Stimulated activated CD4-positive, alpha-beta T cell treated with anti-CD3 and anti-CD28 coated beads, Interleukin-1b, Interleukin-23, amount 100 ng/mL, for 1 hour (primary cell): ENCODE results near the gene TAGLN2.

Experiments
- DNase-seq, 2 donors: peaks; one replicate each; pipeline ENCODE4 v3.0.0-alpha.2; 2020; ENCODE audit warnings: low read depth in 2 of 2

Gene TAGLN2

GRCh38 chr1:159924791-159925718 lies at the start of gene TAGLN2:
Gene TAGLN2 (minus strand): TSS chr1:159925507. CDS start chr1:159920509, 4,998 bp downstream.
- peak; percentile 72 to 87 for DNase-seq

DNA sequence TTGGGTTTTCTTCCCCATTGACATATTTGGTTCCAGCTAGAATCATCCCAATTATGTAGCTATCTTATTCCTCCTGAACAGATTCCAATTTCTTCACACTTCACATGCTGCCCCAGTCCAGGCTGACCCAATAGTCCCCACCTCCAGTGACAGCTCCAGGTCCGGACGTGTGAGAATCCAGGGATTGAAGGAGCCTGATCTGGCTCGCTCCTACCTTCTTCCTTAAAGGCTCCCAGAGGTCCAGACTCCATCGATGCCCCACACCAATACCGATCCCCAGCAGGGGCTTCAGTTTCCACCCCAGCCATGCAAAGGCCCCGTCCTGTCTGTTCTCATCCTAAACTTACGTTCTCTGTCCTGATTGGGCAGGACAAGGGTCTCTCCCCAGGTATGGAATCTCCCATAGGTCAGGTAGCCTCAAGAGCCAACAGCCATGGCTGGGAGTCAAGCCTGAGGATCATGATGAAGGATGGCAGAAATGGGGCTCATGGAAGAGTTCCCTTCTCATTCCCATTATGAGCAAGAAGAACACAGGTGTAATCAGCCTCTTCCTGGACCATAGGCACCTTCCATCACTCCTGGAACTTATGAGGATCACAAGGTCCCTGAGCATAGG lies 49.2 kb upstream of the TAGLN2 start:
- DNase-seq = no peak

DNA sequence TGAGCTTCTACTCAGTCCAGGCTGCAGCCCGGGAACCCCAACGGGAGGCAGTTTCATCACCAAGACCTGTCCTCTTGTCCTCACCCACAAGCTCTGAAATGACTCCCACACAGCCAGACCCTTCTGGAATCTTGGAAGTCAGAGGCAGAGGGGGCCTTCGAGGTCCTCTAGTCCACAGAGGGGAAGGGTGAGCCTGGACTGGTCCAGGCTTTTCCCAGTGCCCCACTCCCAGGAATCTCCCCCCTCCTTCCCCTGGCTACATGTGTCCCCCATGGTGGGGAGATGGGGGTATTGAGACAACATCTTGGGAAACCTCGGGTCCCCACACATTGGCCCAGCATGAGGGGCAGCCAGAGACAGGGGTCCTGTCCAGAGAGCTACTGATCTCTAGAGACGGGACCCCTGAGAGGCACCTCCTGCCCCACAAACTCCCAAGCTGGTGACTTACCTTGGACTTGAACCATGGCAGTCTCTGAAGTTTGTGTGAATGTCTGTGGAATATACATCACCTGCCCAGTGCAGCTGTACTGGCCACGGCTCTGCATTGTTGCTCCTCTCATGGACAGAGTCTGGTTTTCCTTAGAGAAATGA lies 48.1 kb upstream of the TAGLN2 start:
- DNase-seq = no peak

DNA sequence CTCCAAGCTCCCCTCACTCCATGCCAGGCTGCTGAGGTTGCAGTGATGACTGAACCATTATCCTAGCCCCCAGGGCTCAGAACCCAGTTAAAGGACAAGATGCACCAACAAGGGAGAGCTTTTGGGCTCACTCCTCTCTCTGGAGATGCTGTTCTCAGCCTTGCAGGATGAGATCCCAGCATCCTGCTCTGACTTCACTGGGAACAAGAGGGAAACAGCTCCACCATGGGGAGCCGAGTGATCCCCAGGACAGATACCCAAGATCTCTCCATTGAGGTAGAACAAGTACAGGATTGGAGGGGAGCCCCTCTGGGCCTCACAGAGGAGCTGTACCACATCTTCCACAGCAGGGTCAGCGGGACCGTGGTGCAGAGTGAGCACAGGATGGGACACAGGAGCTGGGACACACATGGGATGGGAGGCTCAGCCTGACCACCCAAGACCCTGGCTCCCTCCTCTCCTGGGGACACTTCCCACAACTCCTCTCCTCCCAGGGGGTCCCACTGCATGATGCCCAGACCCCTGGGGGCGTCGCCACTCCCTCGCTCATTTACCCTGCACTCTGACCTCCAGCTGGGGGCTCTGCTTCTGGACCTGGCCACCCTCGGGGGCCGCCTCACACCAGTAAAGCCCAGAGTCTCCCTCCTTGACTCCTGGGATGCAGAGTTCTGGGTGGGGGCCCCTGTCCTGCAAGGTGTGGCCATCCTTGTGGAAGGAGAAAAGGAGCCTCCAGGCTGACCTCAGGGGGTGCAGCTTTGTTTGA lies 47.3 kb upstream of the TAGLN2 start:
- DNase-seq = no peak

DNA sequence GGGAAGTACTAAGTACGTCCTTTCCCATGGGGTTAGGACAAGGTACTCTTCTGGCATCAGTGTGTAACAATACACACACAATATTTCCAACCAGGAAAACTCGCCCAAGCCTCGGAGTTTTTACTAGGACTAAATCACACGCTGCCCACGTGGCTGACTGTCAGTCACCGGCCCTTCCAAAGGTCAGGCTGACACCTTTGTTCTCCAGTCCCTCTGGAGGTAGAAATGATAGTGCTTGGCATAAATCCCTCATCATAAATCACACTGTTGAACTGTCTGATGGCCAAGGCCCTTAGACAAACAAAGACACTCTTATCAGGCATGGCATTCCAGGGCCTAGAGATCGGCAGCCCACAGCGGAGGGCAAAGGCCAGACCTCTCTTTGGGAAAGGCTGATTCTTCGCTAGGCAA lies 45.6 kb upstream of the TAGLN2 start:
- DNase-seq = no peak

DNA sequence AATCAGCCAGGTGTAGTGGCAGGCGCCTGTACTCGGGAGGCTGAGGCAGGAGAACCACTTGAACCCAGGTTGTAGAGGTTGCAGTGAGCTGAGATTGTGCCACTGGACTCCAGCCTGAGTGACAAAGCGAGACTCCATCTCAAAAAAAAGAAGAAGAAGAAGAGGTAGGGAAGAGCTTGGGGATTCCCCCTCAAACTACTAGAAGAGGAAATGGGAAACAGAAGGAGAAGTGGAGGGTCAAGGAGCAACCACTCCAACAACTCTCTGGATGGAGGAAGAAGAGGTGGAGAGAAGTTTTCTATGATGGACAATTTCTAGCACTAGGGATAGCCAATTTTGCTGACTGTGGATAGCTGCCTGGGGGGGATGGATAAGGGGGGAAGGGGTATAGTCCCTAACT lies 43.6 kb upstream of the TAGLN2 start:
- DNase-seq = no peak

- no peak for DNase-seq
Observed at GRCh38 chr1:159965263-159965662, 40.0 kb upstream of the TAGLN2 start.

GRCh38 chr1:159964144-159964543 lies 38.8 kb upstream of the TAGLN2 start:
- DNase-seq = no peak

GRCh38 chr1:159962176-159962575 lies 36.9 kb upstream of the TAGLN2 start:
- no peak for DNase-seq

DNA sequence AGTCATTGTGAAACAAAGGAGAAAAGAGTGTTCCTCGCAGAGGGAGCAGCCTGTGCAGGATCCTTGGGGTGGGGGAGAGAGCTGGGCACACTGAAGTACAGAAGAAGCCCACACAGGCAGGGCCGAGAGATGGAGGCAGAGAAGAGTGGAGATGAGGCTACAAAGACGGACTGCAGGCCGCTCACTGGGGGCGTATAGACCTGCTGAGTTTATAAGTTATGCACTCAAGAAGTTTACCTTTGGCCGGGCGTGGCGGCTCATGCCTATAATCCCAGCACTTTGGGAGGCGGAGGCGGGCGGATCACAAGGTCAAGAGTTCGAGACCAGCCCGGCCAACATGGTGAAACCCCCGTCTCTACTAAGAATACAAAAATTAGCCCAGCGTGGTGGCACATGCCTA lies 36.3 kb upstream of the TAGLN2 start:
- DNase-seq = no peak

GRCh38 chr1:159960721-159961381 lies 35.5 kb upstream of the TAGLN2 start:
- no peak for DNase-seq

GRCh38 chr1:159959451-159959850 lies 34.1 kb upstream of the TAGLN2 start:
- no peak for DNase-seq

- DNase-seq = no peak
Observed at GRCh38 chr1:159958719-159959380, 33.5 kb upstream of the TAGLN2 start.

DNA sequence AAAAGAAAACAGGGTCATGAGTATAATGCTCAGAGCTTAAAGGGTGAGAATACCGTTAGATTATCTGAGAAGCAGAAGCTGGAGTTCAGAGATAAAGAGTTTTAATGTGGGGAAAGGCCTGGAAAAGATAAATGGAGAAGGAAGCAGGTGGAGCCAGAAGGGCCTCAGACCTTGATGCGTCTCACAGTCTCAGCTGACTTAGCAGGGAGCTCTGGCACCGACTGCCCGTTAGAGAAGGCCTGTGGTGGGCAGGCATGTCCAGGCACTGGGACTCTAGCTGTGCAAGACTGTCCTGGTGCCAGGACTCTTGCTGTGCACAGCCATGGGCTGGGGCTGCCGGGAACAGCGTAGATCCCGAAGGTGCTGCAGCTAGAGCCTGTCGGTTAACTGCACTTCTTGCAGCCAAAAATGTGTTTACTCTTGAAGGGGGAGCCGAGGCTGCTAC lies 32.5 kb upstream of the TAGLN2 start:
- DNase-seq = no peak

DNA sequence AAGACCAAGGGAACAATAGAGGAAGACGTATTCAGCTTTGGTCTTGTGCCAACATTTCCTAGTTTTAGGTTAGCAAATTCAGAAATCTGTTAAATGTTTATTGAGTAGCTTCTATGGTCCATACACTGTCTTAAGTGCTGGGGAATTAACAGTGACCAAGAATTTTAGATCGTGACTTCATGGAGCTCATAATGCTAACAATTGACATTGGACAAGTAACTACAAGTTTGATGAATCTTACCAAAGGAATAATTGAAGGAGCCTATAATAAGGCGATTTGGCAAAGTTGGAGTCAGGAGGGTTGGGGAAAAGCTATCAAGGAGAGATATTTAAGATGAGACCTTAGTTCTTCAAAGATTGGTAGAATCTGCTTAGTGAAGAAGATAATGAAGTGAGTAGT lies 30.1 kb upstream of the TAGLN2 start:
- DNase-seq = no peak

- no peak for DNase-seq
Observed at GRCh38 chr1:159953536-159954515, 28.5 kb upstream of the TAGLN2 start, which contains the start of gene SLAMF9. Gene SLAMF9 (minus strand): TSS chr1:159954237. CDS start chr1:159954137, 100 bp downstream.

DNA sequence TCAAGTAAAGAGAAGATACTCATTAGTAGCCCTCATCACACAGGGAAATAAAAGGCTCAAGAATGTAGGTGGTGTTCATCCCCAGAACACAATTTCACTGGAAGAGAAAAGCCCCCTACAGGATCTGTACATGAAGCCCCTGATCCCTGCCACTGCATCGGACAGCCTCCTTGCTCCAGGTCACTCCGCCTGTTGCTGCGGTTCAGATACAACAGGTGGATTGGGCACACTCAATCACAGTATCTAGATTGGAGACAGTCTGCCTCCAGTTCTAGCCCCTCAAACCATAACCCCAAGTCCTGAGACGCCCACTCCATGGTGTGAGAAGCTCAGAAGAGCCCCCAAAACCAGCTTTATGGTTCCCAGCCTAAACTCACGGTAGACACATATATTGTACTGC lies 27.6 kb upstream of the TAGLN2 start:
- DNase-seq = no peak

DNA sequence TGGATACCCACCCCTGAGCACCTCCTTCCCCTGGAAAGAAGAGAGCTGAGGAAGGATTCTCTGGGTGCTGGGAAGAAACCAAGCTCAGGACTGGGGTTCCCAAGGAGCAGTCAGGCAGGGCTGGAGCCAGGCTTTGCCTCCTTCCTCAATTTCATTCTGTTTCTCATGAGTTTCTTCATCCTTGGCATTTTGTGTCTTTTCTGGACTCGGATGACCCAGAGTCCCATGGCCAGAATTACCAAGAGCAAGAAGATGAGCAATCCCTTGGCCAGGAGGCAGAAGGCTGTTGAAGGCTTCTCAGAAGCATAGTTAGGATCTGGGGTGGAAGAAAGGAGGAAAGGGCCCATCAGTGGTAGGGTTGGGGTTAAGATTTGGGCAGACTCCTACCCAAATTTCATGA lies 26.2 kb upstream of the TAGLN2 start:
- DNase-seq = no peak

GRCh38 chr1:159951016-159951415 lies 25.7 kb upstream of the TAGLN2 start:
- no peak for DNase-seq

DNA sequence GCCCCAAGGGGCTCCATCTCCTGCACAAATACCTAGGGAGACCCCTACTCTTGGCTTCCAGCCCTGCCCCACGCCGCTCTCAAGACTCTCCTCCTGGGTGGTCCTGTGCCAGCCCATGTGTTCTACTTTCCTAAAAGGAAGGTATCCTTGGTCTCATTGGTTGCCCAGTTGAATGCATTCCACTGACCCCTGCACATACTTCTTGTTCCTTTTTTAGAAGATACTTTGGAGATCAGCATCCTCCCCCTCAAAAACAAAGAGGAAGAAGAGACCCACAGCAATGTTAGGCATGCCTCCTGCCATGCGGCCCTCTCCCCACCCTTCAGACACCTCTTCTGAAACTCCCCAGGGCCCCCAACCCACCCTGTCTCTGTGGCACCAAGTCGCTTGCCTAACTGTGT lies 24.7 kb upstream of the TAGLN2 start:
- no peak for DNase-seq
